Nephron progenitor cell (in vitro differentiated cells): ENCODE measurements around the gene MAN2B2.

Experiments
- DNase-seq: peaks from one replicate; pipeline ENCODE4 v3.0.0; 2021
- H3K27ac Mint-ChIP-seq: 2 replicates; pipeline ENCODE4 v1.8.0; 2021; ENCODE audit warnings: mild to moderate bottlenecking, moderate library complexity, mixed read lengths
- H3K27me3 Mint-ChIP-seq: 2 replicates; pipeline ENCODE4 v1.8.0; 2021; ENCODE audit warnings: mild to moderate bottlenecking, low read depth, mixed read lengths; ENCODE audit not compliant: poor library complexity
- H3K36me3 Mint-ChIP-seq: 2 replicates; pipeline ENCODE4 v1.8.0; 2021; ENCODE audit warnings: low read depth, mixed read lengths
- H3K4me1 Mint-ChIP-seq: 2 replicates; pipeline ENCODE4 v1.8.0; 2021; ENCODE audit warnings: mixed read lengths
- H3K4me3 Mint-ChIP-seq: 2 replicates; pipeline ENCODE4 v1.8.0; 2021; ENCODE audit warnings: mild to moderate bottlenecking, moderate library complexity, mixed read lengths
- H3K9me3 Mint-ChIP-seq: 2 replicates; pipeline ENCODE4 v1.8.0; 2021; ENCODE audit warnings: mild to moderate bottlenecking, moderate library complexity, mixed read lengths
- CTCF ChIP-seq: fragments of 200-600 bp; sonication (generic); IDR thresholded peaks from 2 replicates; pipeline ENCODE4 v1.5.0; 2021; ENCODE audit warnings: antibody characterized with exemption

Gene MAN2B2

DNA sequence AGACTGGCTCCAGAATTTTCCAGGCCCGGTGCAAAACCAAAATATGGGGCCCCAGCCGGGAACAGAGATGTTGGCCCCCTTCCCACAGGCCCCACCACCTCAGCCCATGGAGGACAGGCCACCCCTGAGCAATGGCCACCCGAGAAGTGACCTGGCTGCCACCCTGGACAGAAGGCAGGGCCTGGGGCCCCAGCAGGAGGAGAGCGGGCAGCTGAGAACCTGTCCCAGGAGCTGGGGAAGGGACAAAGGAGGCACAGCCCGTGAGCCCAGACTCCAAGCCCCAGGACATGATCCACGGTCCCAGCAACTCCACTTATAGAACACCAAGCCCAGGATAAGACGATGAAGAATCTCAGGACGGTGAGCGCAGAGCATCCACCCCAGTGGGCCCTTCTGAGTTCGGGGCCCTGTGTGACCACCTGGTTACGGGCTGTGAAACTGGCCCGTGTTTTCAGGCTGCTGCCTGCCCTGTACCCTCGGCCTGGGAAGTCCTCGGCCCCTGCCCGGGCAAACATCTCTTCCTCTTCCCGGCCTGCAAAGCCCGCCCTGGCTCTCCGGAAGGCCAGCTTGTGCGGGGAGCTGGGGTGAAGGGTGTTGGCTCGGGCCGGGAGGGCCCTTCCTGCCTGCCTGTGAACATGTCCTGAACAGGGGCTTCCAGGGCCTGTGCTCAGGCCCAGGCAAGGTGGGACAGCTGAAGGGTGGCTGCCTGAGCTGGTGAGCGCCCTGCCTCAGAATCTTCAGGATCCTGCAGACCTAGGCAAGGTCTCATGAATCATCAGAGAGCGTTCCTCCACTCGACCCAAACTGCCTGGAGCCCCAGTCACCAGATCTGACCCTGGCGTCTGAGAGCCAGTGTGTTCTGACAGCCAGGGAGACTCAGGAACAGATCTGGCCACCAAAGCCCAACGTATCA is 47.0 kb upstream of the MAN2B2 start:
- no peak for TF ChIP-seq CTCF
- Mint-ChIP-seq H3K9me3 (no peaks in the 10 kb centered on the region), H3K4me3 (no peak overlapping the region), H3K36me3 (no peaks in the 10 kb centered on the region), H3K27ac (no peak overlapping the region), H3K4me1 (peaks cover 5% of the 10 kb centered on the region), H3K27me3 (peaks cover 22% of the 10 kb centered on the region)
- DNase-seq, result no peak

- Mint-ChIP-seq H3K27me3 (peaks cover 22% of the 10 kb centered on the region), H3K36me3 (no peaks in the 10 kb centered on the region), H3K4me3 (no peak overlapping the region), H3K4me1 (peaks cover 5% of the 10 kb centered on the region), H3K27ac (no peak overlapping the region), H3K9me3 (no peaks in the 10 kb centered on the region)
- no peak for TF ChIP-seq CTCF
- no peak for DNase-seq
These were observed 46.0 kb upstream of the MAN2B2 start for GRCh38 chr4:6529021-6529420.

DNA sequence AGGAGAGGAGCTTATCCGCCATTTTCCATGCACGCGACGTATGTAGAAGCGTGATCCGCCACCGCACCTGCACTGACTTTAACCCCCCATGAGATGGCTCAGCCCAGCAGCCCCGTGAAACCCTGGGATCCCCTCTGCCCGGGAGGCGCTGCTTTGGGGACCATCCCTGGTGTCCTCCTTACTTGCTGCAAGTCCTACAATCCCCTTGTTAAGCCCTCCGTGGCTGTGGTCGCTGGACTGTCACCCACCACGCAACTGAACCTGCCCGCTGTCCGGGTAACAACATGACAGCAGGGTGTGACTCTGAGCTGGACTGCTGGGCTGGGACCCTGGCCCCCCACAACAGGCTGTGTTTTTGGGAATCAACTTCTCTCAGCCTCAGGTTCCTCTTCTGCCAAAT is 44.7 kb upstream of the MAN2B2 start:
- DNase-seq, result no peak
- Mint-ChIP-seq H3K9me3 (no peaks in the 10 kb centered on the region), H3K27me3 (peaks cover 16% of the 10 kb centered on the region), H3K36me3 (no peaks in the 10 kb centered on the region), H3K4me1 (peaks cover 5% of the 10 kb centered on the region), H3K4me3 (no peak overlapping the region), H3K27ac (peak overlapping the region; percentile 21)
- TF ChIP-seq CTCF, result no peak

DNA sequence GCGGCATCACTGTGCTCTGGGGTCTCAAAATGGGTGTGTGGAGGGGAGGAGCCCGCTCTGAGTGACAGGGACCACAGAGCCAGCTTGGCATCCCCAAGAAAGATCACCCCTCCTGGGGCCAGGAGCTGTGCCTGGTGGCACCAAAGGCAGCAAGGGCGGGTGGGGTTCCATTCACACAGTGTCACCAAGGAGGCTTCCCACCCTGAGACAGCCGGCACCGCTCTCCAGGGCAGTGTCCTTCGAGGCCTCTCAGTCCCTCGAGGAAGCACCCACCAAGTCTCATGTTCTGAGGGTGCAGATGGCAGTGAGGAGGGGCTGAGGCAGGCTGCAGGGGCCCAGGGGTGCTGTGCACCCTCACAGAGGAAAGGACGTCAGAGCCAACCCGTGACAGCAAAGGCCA is 44.0 kb upstream of the MAN2B2 start:
- DNase-seq, result no peak
- no peak for TF ChIP-seq CTCF
- Mint-ChIP-seq H3K9me3 (no peaks in the 10 kb centered on the region), H3K4me3 (no peak overlapping the region), H3K27ac (no peak overlapping the region), H3K4me1 (peaks cover 5% of the 10 kb centered on the region), H3K27me3 (peaks cover 16% of the 10 kb centered on the region), H3K36me3 (no peaks in the 10 kb centered on the region)

GRCh38 chr4:6532102-6532501 is 42.9 kb upstream of the MAN2B2 start:
- peaks cover 16% of the 10 kb centered on the region for H3K27me3 Mint-ChIP-seq
- no peaks in the 10 kb centered on the region for H3K36me3 Mint-ChIP-seq
- H3K27ac Mint-ChIP-seq, result no peak overlapping the region
- no peaks in the 10 kb centered on the region for H3K9me3 Mint-ChIP-seq
- H3K4me1 Mint-ChIP-seq, result peaks cover 5% of the 10 kb centered on the region
- H3K4me3 Mint-ChIP-seq, result no peak overlapping the region
- DNase-seq, result no peak
- TF ChIP-seq CTCF, result no peak

DNA sequence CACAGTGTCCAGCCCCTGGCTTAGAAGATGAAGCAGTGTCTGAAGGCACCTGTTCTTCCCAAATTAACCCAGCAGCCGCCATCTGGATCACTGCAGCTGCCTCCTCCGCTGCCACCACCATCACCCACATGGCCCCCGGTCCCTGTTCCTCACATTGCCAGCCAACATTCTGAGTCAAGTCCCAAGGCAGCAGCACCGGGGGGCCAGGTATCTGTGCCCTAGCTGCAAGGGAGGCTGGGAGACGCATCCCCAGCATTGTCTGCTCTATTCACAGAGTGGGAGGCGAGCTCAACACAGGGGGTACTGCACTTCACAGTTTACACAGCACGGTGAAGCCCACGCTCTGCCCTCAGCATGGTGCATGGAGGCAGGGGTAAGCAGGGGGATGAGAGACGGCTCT is 42.3 kb upstream of the MAN2B2 start:
- DNase-seq, result no peak
- H3K9me3 Mint-ChIP-seq, result no peaks in the 10 kb centered on the region
- no peak for TF ChIP-seq CTCF
- peaks cover 5% of the 10 kb centered on the region for H3K4me1 Mint-ChIP-seq
- no peak overlapping the region for H3K27ac Mint-ChIP-seq
- H3K4me3 Mint-ChIP-seq, result no peak overlapping the region
- H3K27me3 Mint-ChIP-seq, result peaks cover 16% of the 10 kb centered on the region
- H3K36me3 Mint-ChIP-seq, result no peaks in the 10 kb centered on the region
